ENCODE measurements around the gene GINS2. TPM values are rescaled to one million over a fixed set of nuclear protein-coding genes. Genes with fewer than 3 reads are reported as not detected.

GINS2 gene
- total RNA-seq, 1 experiment from 2014 or later: 38.0 TPM

GRCh38 chr16:85627526-85628264 is 61.1 kb downstream of the GINS2 start:
- peaks cover 39% of the 10 kb centered on the region for H3K4me1 Mint-ChIP-seq
- no peak for TF ChIP-seq NFATC4 (CRISPR knock-in tag; IDR thresholded peaks at IDR 0.05)
- TF ChIP-seq TEAD1 (CRISPR knock-in tag; IDR thresholded peaks at IDR 0.05): no peak
- TF ChIP-seq, protein P1, sequence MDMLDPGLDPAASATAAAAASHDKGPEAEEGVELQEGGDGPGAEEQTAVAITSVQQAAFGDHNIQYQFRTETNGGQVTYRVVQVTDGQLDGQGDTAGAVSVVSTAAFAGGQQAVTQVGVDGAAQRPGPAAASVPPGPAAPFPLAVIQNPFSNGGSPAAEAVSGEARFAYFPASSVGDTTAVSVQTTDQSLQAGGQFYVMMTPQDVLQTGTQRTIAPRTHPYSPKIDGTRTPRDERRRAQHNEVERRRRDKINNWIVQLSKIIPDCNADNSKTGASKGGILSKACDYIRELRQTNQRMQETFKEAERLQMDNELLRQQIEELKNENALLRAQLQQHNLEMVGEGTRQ (CRISPR knock-in tag; IDR thresholded peaks at IDR 0.05): no peak
- no peak for TF ChIP-seq ZNF232 (CRISPR knock-in tag; IDR thresholded peaks at IDR 0.05)
- TF ChIP-seq GTF2I (CRISPR knock-in tag; conservative IDR thresholded peaks at IDR 0.05): no peak
- TF ChIP-seq, protein P2, sequence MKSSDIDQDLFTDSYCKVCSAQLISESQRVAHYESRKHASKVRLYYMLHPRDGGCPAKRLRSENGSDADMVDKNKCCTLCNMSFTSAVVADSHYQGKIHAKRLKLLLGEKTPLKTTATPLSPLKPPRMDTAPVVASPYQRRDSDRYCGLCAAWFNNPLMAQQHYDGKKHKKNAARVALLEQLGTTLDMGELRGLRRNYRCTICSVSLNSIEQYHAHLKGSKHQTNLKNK (CRISPR knock-in tag; IDR thresholded peaks at IDR 0.05): no peak
- TF ChIP-seq ZNF416 (CRISPR knock-in tag; IDR thresholded peaks at IDR 0.05): no peak
- TF ChIP-seq AFF4 (CRISPR knock-in tag; IDR thresholded peaks at IDR 0.05; ENCODE audit: borderline replicate concordance): no peak
- no peak for TF ChIP-seq ESRRA (CRISPR knock-in tag; IDR thresholded peaks at IDR 0.05; ENCODE audit: borderline replicate concordance)
- TF ChIP-seq CREM (CRISPR knock-in tag; IDR thresholded peaks at IDR 0.05): no peak
- TF ChIP-seq JAZF1 (CRISPR knock-in tag; IDR thresholded peaks at IDR 0.05): no peak
- no peak for TF ChIP-seq KAT7 (CRISPR knock-in tag; IDR thresholded peaks at IDR 0.05; ENCODE audit: borderline replicate concordance)
- TF ChIP-seq ATF2 (CRISPR knock-in tag; IDR thresholded peaks at IDR 0.05; ENCODE audit: borderline replicate concordance, low read depth): no peak
- TF ChIP-seq GRHL2 (CRISPR knock-in tag; IDR thresholded peaks at IDR 0.05; ENCODE audit: insufficient replicate concordance, severe bottlenecking): no peak
- TF ChIP-seq ATF3 (CRISPR knock-in tag; conservative IDR thresholded peaks at IDR 0.05): no peak
- DNase-seq (ENCODE audit: low spot score) (no peak), ATAC-seq (no peak)
- H3K36me3 Mint-ChIP-seq: peaks cover 20% of the 10 kb centered on the region
- no peak overlapping the region for H3K4me3 Mint-ChIP-seq
- H3K9me3 Mint-ChIP-seq: peaks cover 20% of the 10 kb centered on the region
- POLR2A ChIA-PET: no interaction called here
- H3K27ac Mint-ChIP-seq: no peak overlapping the region
- CTCF ChIA-PET: interaction anchor here (0.7 to 6.9 kb wide), 10 partner anchors 10 to 233 kb away, joined by 3 to 115 read pairs (median 4); no protein-coding TSS in a partner anchor
- H3K27me3 Mint-ChIP-seq (ENCODE audit: low read depth): no peaks in the 10 kb centered on the region

GRCh38 chr16:85627089-85627488 is 61.7 kb downstream of the GINS2 start:
- Mint-ChIP-seq H3K4me3 (no peak overlapping the region), H3K27ac (no peak overlapping the region), H3K36me3 (peaks cover 20% of the 10 kb centered on the region), H3K4me1 (peaks cover 45% of the 10 kb centered on the region), H3K9me3 (peaks cover 20% of the 10 kb centered on the region), H3K27me3 (ENCODE audit: low read depth) (no peaks in the 10 kb centered on the region)
- POLR2A ChIA-PET: no interaction called here
- TF ChIP-seq OVOL2 (CRISPR knock-in tag; IDR thresholded peaks at IDR 0.05; ENCODE audit: borderline replicate concordance): no peak
- no peak for TF ChIP-seq ERG (CRISPR knock-in tag; IDR thresholded peaks at IDR 0.05)
- no peak for ATAC-seq
- CTCF ChIA-PET: interaction anchor here (0.9 to 6.9 kb wide), 10 partner anchors 8 to 352 kb away, joined by 3 to 115 read pairs (median 6); no protein-coding TSS in a partner anchor
- DNase-seq (ENCODE audit: low spot score): no peak

Other genes starting within 250 kb of the GINS2 start
- gene GSE1, start 75.6 kb downstream of the GINS2 start, total RNA-seq (2021): 91.0 to 124 TPM (median 93.8 TPM) in 3 replicates
- gene C16orf74, start 62.1 kb upstream of the GINS2 start, total RNA-seq (2021): 6.3 to 8.3 TPM (median 7.9 TPM) in 3 replicates
- 48.0 to 55.2 TPM (median 52.7 TPM) in 3 replicates for gene EMC8, start 110.6 kb upstream of the GINS2 start, total RNA-seq (2021)
- 578 to 618 TPM (median 606 TPM) in 3 replicates for gene COX4I1, start 110.7 kb upstream of the GINS2 start, total RNA-seq (2021)
- 1.1 to 1.7 TPM (median 1.3 TPM) in 3 replicates for gene IRF8, start 210.2 kb upstream of the GINS2 start, total RNA-seq (2021)